Activated CD4-positive, alpha-beta memory T cell treated with anti-CD3 and anti-CD28 coated beads, Interleukin-2, amount 10 ng/mL, durations not matched to agents 7 days and 5 days (primary cell): Measurements from ENCODE around the gene ALB. TPM values are rescaled to one million over a fixed set of nuclear protein-coding genes. Genes with fewer than 3 reads are reported as not detected.

Source experiments
- CTCF ChIA-PET: fragments of 350-600 bp; sonication (Branson Sonifier 250); formaldehyde crosslinking; loops from one replicate; lab custom pipeline; 2021; ENCODE audit warnings: antibody characterized with exemption, inconsistent platforms; lab: Charles Lee
- POLR2A ChIA-PET: fragments of 350-600 bp; sonication (Branson Sonifier 250); formaldehyde crosslinking; loops from one replicate; lab custom pipeline; 2021; ENCODE audit warnings: antibody characterized with exemption; lab: Charles Lee
- DNase-seq: peaks from one replicate; pipeline ENCODE4 v3.0.0-alpha.2; 2020
- H3K27ac Mint-ChIP-seq: one replicate; pipeline ENCODE4 v1.8.0; 2021; ENCODE audit warnings: mild to moderate bottlenecking, mixed read lengths
- H3K27me3 Mint-ChIP-seq: one replicate; pipeline ENCODE4 v1.8.0; 2021; ENCODE audit warnings: mixed read lengths
- H3K36me3 Mint-ChIP-seq: one replicate; pipeline ENCODE4 v1.8.0; 2021; ENCODE audit warnings: low read depth, mixed read lengths
- H3K4me1 Mint-ChIP-seq: one replicate; pipeline ENCODE4 v1.8.0; 2021; ENCODE audit warnings: mixed read lengths
- H3K4me3 Mint-ChIP-seq: one replicate; pipeline ENCODE4 v1.8.0; 2021; ENCODE audit warnings: mild to moderate bottlenecking, mixed read lengths
- H3K9me3 Mint-ChIP-seq: one replicate; pipeline ENCODE4 v1.8.0; 2021; ENCODE audit warnings: mixed read lengths
- total RNA-seq, 2 experiments: library from RNA; stranded (reverse); gene quantifications; one replicate each; pipeline ENCODE4 v1.2.3, GENCODE V29; 2021

The ALB gene
- total RNA-seq, 2 experiments from 2014 or later: not detected

GRCh38 chr4:73392936-73393335 lies 11.2 kb upstream of the ALB start:
- Mint-ChIP-seq H3K27ac (no peak overlapping the region), H3K27me3 (no peaks in the 10 kb centered on the region), H3K36me3 (no peaks in the 10 kb centered on the region), H3K9me3 (no peaks in the 10 kb centered on the region), H3K4me3 (no peak overlapping the region), H3K4me1 (no peaks in the 10 kb centered on the region)
- ChIA-PET POLR2A (no interaction called here), CTCF (no interaction called here)
- DNase-seq: no peak

- no peaks in the 10 kb centered on the region for H3K9me3 Mint-ChIP-seq
- ChIA-PET POLR2A (no interaction called here), CTCF (no interaction called here)
- no peaks in the 10 kb centered on the region for H3K4me1 Mint-ChIP-seq
- DNase-seq: no peak
- H3K27me3 Mint-ChIP-seq: no peaks in the 10 kb centered on the region
- H3K36me3 Mint-ChIP-seq: no peaks in the 10 kb centered on the region
- H3K27ac Mint-ChIP-seq: no peak overlapping the region
- no peak overlapping the region for H3K4me3 Mint-ChIP-seq
Observed at GRCh38 chr4:73396304-73396703, 7.8 kb upstream of the ALB start.

GRCh38 chr4:73396993-73397972 lies 6.8 kb upstream of the ALB start:
- ChIA-PET POLR2A (no interaction called here), CTCF (no interaction called here)

GRCh38 chr4:73401412-73401811 lies 2.7 kb upstream of the ALB start:
- POLR2A ChIA-PET: no interaction called here
- Mint-ChIP-seq H3K9me3 (no peaks in the 10 kb centered on the region), H3K27me3 (no peaks in the 10 kb centered on the region), H3K27ac (no peak overlapping the region), H3K4me3 (no peak overlapping the region), H3K4me1 (no peaks in the 10 kb centered on the region), H3K36me3 (no peaks in the 10 kb centered on the region)
- DNase-seq: no peak
- CTCF ChIA-PET: no interaction called here

More at GRCh38 chr4:73396993-73397972, 6.8 kb upstream of the ALB start:
- H3K9me3 Mint-ChIP-seq: no peaks in the 10 kb centered on the region
- no peak overlapping the region for H3K4me3 Mint-ChIP-seq
- no peak for DNase-seq
- no peak overlapping the region for H3K27ac Mint-ChIP-seq
- H3K27me3 Mint-ChIP-seq: no peaks in the 10 kb centered on the region
- no peaks in the 10 kb centered on the region for H3K36me3 Mint-ChIP-seq
- H3K4me1 Mint-ChIP-seq: no peaks in the 10 kb centered on the region

- CTCF ChIA-PET: no interaction called here
- POLR2A ChIA-PET: no interaction called here
- Mint-ChIP-seq H3K27me3 (no peaks in the 10 kb centered on the region), H3K4me1 (no peaks in the 10 kb centered on the region), H3K9me3 (no peaks in the 10 kb centered on the region), H3K36me3 (no peaks in the 10 kb centered on the region), H3K27ac (no peak overlapping the region), H3K4me3 (no peak overlapping the region)
- no peak for DNase-seq
Observed at GRCh38 chr4:73404457-73404856, 370 bp downstream of the ALB start.

- ChIA-PET CTCF (no interaction called here), POLR2A (no interaction called here)
- no peaks in the 10 kb centered on the region for H3K36me3 Mint-ChIP-seq
- no peaks in the 10 kb centered on the region for H3K9me3 Mint-ChIP-seq
- H3K4me3 Mint-ChIP-seq: no peak overlapping the region
- no peak for DNase-seq
- no peak overlapping the region for H3K27ac Mint-ChIP-seq
- no peaks in the 10 kb centered on the region for H3K4me1 Mint-ChIP-seq
- peaks cover 2% of the 10 kb centered on the region for H3K27me3 Mint-ChIP-seq
Observed at GRCh38 chr4:73405138-73405537, 1.1 kb downstream of the ALB start.

GRCh38 chr4:73406548-73406875 lies 2.4 kb downstream of the ALB start:
- ChIA-PET POLR2A (no interaction called here), CTCF (no interaction called here)
- Mint-ChIP-seq H3K27me3 (peaks cover 2% of the 10 kb centered on the region), H3K4me1 (no peaks in the 10 kb centered on the region), H3K36me3 (no peaks in the 10 kb centered on the region), H3K4me3 (no peak overlapping the region), H3K9me3 (no peaks in the 10 kb centered on the region), H3K27ac (no peak overlapping the region)
- DNase-seq: no peak

GRCh38 chr4:73407227-73407673 lies 3.2 kb downstream of the ALB start:
- Mint-ChIP-seq H3K36me3 (no peaks in the 10 kb centered on the region), H3K27me3 (peaks cover 2% of the 10 kb centered on the region), H3K4me3 (no peak overlapping the region), H3K4me1 (no peaks in the 10 kb centered on the region), H3K27ac (no peak overlapping the region), H3K9me3 (no peaks in the 10 kb centered on the region)
- ChIA-PET CTCF (no interaction called here), POLR2A (no interaction called here)
- no peak for DNase-seq

GRCh38 chr4:73408181-73408867 lies 4.2 kb downstream of the ALB start:
- Mint-ChIP-seq H3K27me3 (peaks cover 2% of the 10 kb centered on the region), H3K36me3 (no peaks in the 10 kb centered on the region), H3K4me3 (no peak overlapping the region), H3K27ac (no peak overlapping the region), H3K4me1 (no peaks in the 10 kb centered on the region), H3K9me3 (no peaks in the 10 kb centered on the region)
- no peak for DNase-seq
- CTCF ChIA-PET: no interaction called here
- POLR2A ChIA-PET: no interaction called here

GRCh38 chr4:73409012-73409862 lies 5.2 kb downstream of the ALB start:
- Mint-ChIP-seq H3K4me3 (no peak overlapping the region), H3K27ac (no peak overlapping the region)
- POLR2A ChIA-PET: no interaction called here

GRCh38 chr4:73409978-73410548 lies 6.0 kb downstream of the ALB start:
- no peaks in the 10 kb centered on the region for H3K36me3 Mint-ChIP-seq
- CTCF ChIA-PET: no interaction called here
- H3K4me1 Mint-ChIP-seq: no peaks in the 10 kb centered on the region
- H3K4me3 Mint-ChIP-seq: no peak overlapping the region
- peaks cover 2% of the 10 kb centered on the region for H3K27me3 Mint-ChIP-seq
- H3K9me3 Mint-ChIP-seq: no peaks in the 10 kb centered on the region
- POLR2A ChIA-PET: no interaction called here
- H3K27ac Mint-ChIP-seq: no peak overlapping the region
- no peak for DNase-seq

More at GRCh38 chr4:73409012-73409862, 5.2 kb downstream of the ALB start:
- DNase-seq: no peak
- Mint-ChIP-seq H3K4me1 (no peaks in the 10 kb centered on the region), H3K27me3 (peaks cover 2% of the 10 kb centered on the region), H3K36me3 (no peaks in the 10 kb centered on the region), H3K9me3 (no peaks in the 10 kb centered on the region)
- CTCF ChIA-PET: no interaction called here

GRCh38 chr4:73410916-73411730 lies 7.0 kb downstream of the ALB start:
- Mint-ChIP-seq H3K36me3 (no peaks in the 10 kb centered on the region), H3K4me3 (no peak overlapping the region), H3K9me3 (no peaks in the 10 kb centered on the region), H3K4me1 (no peaks in the 10 kb centered on the region), H3K27me3 (peaks cover 2% of the 10 kb centered on the region), H3K27ac (no peak overlapping the region)
- ChIA-PET POLR2A (no interaction called here), CTCF (no interaction called here)
- no peak for DNase-seq
